HepG2 (cell line): Measurements from ENCODE around the gene ARHGAP31. TPM values are rescaled to one million over a fixed set of nuclear protein-coding genes. Genes with fewer than 3 reads are reported as not detected.

Experiments
- ATAC-seq: fragments of 200-7000 bp; cut with Tn5 transposase; 3 replicates; pipeline ENCODE4 v1.9.1; 2020; ENCODE audit warnings: mild to moderate bottlenecking, moderate library complexity
- BruUV-seq: library from RNA; stranded (reverse); fragments of 400-500 nt; replicated peaks from 2 replicates; lab custom pipeline; 2021; lab: Mats Ljungman, UMichigan
- CTCF ChIA-PET: fragments of 300-600 bp; formaldehyde crosslinking; extraction: SDS; loops from one replicate; lab custom pipeline; 2021; ENCODE audit warnings: low total read pairs, inconsistent platforms, low intra/inter-chr PET ratio; lab: Yijun Ruan, JAX
- POLR2A ChIA-PET: fragments of 350-600 bp; sonication (Branson Sonifier 250); formaldehyde crosslinking; loops from one replicate; lab custom pipeline; 2020; ENCODE audit warnings: antibody characterized with exemption, inconsistent platforms; lab: Yijun Ruan, JAX
- DNase-seq: peaks from one replicate; pipeline ENCODE4 v3.0.0-alpha.2; 2015; ENCODE audit warnings: low spot score
- FAIRE-seq: peaks from 3 replicates; lab custom pipeline; 2011; peaks lifted over from hg19 to GRCh38; lab: Jason Lieb, UNC
- H2AFZ ChIP-seq: one replicate; pipeline ENCODE4 v1.6.1; 2011; ENCODE audit warnings: low read length, inconsistent platforms
- H3K27ac ChIP-seq: fragments of 300-600 bp; 3 replicates; pipeline ENCODE4 v1.8.0; 2011; ENCODE audit warnings: mixed run types, mild to moderate bottlenecking, mixed read lengths, low read length, inconsistent platforms; ENCODE audit not compliant: insufficient read depth; ENCODE audit errors: extremely low read length
- H3K27me3 ChIP-seq, 2 experiments: fragments of 200-600 bp in 1 of 2; 2 replicates in 1 of 2; 3 replicates in 1 of 2; pipeline versions ENCODE4 v1.6.0 to v1.8.0; 2011; ENCODE audit warnings: low read length in 2 of 2, mild to moderate bottlenecking in 2 of 2, moderate library complexity in 2 of 2, inconsistent platforms in 1 of 2; ENCODE audit not compliant: insufficient read depth in 2 of 2, control insufficient read depth in 1 of 2
- H3K36me3 ChIP-seq, 2 experiments: fragments of 200-600 bp in 1 of 2; replicated peaks in 1 of 2; 2 replicates in 1 of 2; 3 replicates in 1 of 2; pipeline versions ENCODE4 v1.5.1 to v1.8.0; 2011; ENCODE audit warnings: low read length in 2 of 2, inconsistent platforms in 1 of 2; ENCODE audit not compliant: insufficient read depth in 2 of 2, control insufficient read depth in 1 of 2
- H3K4me1 ChIP-seq: 2 replicates; pipeline ENCODE4 v1.5.1; 2012; ENCODE audit warnings: low read length, inconsistent platforms; ENCODE audit not compliant: insufficient read depth
- H3K4me2 ChIP-seq: 2 replicates; pipeline ENCODE4 v1.6.0; 2011; ENCODE audit warnings: low read depth, low read length, inconsistent platforms
- H3K4me3 ChIP-seq, 3 experiments: fragments of 200-600 bp in 1 of 3; sonication (generic), shearing (Covaris generic) in 1 of 3; replicated peaks in 1 of 3; 2 replicates each; pipeline ENCODE4 v1.5.1; 2011 to 2016; ENCODE audit warnings: low read length in 3 of 3, inconsistent platforms in 2 of 3, low read depth in 2 of 3, mild to moderate bottlenecking in 2 of 3, control low read depth in 1 of 3, mixed read lengths in 1 of 3; ENCODE audit not compliant: insufficient read depth in 1 of 3
- H3K79me2 ChIP-seq: one replicate; pipeline ENCODE4 v1.6.1; 2011; ENCODE audit warnings: low read length, inconsistent platforms; ENCODE audit not compliant: insufficient read depth
- H3K9ac ChIP-seq: 2 replicates; pipeline ENCODE4 v1.6.0; 2011; ENCODE audit warnings: mild to moderate bottlenecking, low read depth, low read length, inconsistent platforms; ENCODE audit not compliant: insufficient read depth
- H3K9me3 ChIP-seq: 2 replicates; pipeline ENCODE4 v1.5.1; 2012; ENCODE audit warnings: mild to moderate bottlenecking, low read length
- H4K20me1 ChIP-seq: 2 replicates; pipeline ENCODE4 v1.6.0; 2011; ENCODE audit warnings: inconsistent platforms, mild to moderate bottlenecking, low read length, moderate library complexity; ENCODE audit not compliant: insufficient read depth
- DPF2 ChIP-seq: sonication (generic); formaldehyde crosslinking; IDR thresholded peaks from 2 replicates; pipeline ENCODE4 v1.4.0; 2020; ENCODE audit warnings: mild to moderate bottlenecking, low read depth, missing genetic modification reagents, borderline replicate concordance
- KAT2B ChIP-seq: fragments of 150-350 bp; IDR thresholded peaks from 2 replicates; pipeline ENCODE4 v1.6.1; 2014; ENCODE audit warnings: low read depth, low read length, borderline replicate concordance
- ZNF550 ChIP-seq: sonication (generic); formaldehyde crosslinking; IDR thresholded peaks from 2 replicates; pipeline ENCODE4 v1.4.0; 2020; ENCODE audit warnings: mild to moderate bottlenecking, missing genetic modification reagents, borderline replicate concordance
- ZNF660 ChIP-seq: sonication (generic); formaldehyde crosslinking; IDR thresholded peaks from 2 replicates; pipeline ENCODE4 v1.5.1; 2020; ENCODE audit warnings: mild to moderate bottlenecking, low read depth, missing genetic modification reagents, borderline replicate concordance
- WGBS: methylation state at CpG from one replicate; pipeline ENCODE4 v1.1.6; 2017; ENCODE audit warnings: low lambda C conversion rate; 5-methylcytosine and 5-hydroxymethylcytosine counted together
- in situ Hi-C: cut with HindIII; loops from 2 replicates; pipeline ENCODE4 v1.10.0; 2017; ENCODE audit warnings: low pct_unique_long_range_greater_than_20kb; ENCODE audit not compliant: extremely low pct_ligation_motif_present
- intact Hi-C: fragments of 100-400 bp; cut with micrococcal nuclease; formaldehyde crosslinking; loops from one replicate; pipeline ENCODE4 v1.10.0; 2022; ENCODE audit not compliant: unreplicated experiment
- polyA plus RNA-seq, 8 experiments: library from polyadenylated mRNA; depleted of rRNA in 3 of 8; stranded (reverse) in 7 of 8; unstranded in 1 of 8; fragments of >200 nt; fragmentation: Illumina TruSeq in 4 of 8; extraction: Trizol in 4 of 8; gene quantifications; 2 replicates each; pipeline versions ENCODE4 v1.2.1 to v1.2.3, GENCODE V29; 2011 to 2016; ENCODE audit warnings: low read depth in 4 of 8, missing spikeins in 1 of 8, mixed read lengths in 1 of 8; ENCODE audit not compliant: insufficient read depth in 1 of 8
- total RNA-seq, 5 experiments: library from RNA; depleted of rRNA; stranded (reverse); fragments of >200 nt; fragmentation: Illumina TruSeq; extraction: Trizol; gene quantifications; 2 replicates each; pipeline ENCODE4 v1.2.3, GENCODE V29; 2016; ENCODE audit warnings: low read depth in 1 of 5
- TF ChIP-seq, protein P1 (sequence below): sonication (generic); formaldehyde crosslinking; IDR thresholded peaks from 2 replicates; pipeline ENCODE4 v1.4.0; 2020; ENCODE audit warnings: missing genetic modification reagents

Gene ARHGAP31
- total and polyA plus RNA-seq, 2 of the 13 experiments (the other 11 are each of a cell fraction or from before 2014, with no cell fraction given) = not detected

DNA sequence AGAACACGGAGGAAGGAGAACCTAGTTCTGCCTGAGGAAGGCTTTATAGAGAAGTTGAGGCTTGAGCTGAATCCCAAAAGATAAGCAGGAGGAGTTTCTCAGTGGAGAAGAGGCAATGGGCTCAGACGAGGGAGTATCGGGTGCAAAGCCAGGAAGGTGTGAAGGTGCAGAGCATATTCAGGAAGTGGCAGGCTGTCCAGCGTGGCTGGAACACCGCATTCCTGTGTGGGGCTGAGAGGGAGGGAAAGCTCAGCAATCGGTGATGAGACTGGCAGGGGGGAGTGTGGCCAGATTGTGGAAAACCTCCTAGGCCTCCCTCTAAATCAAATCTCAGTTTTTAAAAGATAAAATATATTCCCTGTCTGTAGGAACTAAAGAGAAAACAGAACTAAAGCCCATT lies 63.0 kb downstream of the ARHGAP31 start:
- BruUV-seq = no TSS peak
- H3K9ac ChIP-seq = no peak overlapping the region
- no peaks in the 10 kb centered on the region for H3K4me1 ChIP-seq
- WGBS = 37% methylated on average over 6 of the region's 6 CpGs
- H3K27ac ChIP-seq = no peak overlapping the region
- no peak for DNase-seq
- no peaks in the 10 kb centered on the region for H3K36me3 ChIP-seq
- no peak overlapping the region for H2AFZ ChIP-seq
- H3K4me3 ChIP-seq = no peak overlapping the region
- in situ Hi-C loops = no loop called here
- intact Hi-C loops = no loop called here
- TF ChIP-seq ZNF550 (CRISPR knock-in tag) (no peak), KAT2B (no peak), DPF2 (no peak), ZNF660 (CRISPR knock-in tag) (no peak)
- TF ChIP-seq, protein P1, sequence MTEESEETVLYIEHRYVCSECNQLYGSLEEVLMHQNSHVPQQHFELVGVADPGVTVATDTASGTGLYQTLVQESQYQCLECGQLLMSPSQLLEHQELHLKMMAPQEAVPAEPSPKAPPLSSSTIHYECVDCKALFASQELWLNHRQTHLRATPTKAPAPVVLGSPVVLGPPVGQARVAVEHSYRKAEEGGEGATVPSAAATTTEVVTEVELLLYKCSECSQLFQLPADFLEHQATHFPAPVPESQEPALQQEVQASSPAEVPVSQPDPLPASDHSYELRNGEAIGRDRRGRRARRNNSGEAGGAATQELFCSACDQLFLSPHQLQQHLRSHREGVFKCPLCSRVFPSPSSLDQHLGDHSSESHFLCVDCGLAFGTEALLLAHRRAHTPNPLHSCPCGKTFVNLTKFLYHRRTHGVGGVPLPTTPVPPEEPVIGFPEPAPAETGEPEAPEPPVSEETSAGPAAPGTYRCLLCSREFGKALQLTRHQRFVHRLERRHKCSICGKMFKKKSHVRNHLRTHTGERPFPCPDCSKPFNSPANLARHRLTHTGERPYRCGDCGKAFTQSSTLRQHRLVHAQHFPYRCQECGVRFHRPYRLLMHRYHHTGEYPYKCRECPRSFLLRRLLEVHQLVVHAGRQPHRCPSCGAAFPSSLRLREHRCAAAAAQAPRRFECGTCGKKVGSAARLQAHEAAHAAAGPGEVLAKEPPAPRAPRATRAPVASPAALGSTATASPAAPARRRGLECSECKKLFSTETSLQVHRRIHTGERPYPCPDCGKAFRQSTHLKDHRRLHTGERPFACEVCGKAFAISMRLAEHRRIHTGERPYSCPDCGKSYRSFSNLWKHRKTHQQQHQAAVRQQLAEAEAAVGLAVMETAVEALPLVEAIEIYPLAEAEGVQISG = no peak
- TF ChIP-seq, all 625 proteins: peak for 0
- no peak for FAIRE-seq
- ChIA-PET POLR2A (no interaction called here), CTCF (no interaction called here)
- ATAC-seq = no peak
- Histone ChIP-seq H3K4me2 (no peak overlapping the region), H3K9me3 (no peaks in the 10 kb centered on the region), H3K27me3 (no peaks in the 10 kb centered on the region; a peak in 1 of 5 replicates), H3K79me2 (no peaks in the 10 kb centered on the region), H4K20me1 (no peaks in the 10 kb centered on the region)
